ENCODE data around the gene CCDC141. TPM values are rescaled to one million over a fixed set of nuclear protein-coding genes. Genes with fewer than 3 reads are reported as not detected.

The CCDC141 gene
- total and polyA plus RNA-seq, 12 donors = 5.2 to 379 (median 224) TPM

DNA sequence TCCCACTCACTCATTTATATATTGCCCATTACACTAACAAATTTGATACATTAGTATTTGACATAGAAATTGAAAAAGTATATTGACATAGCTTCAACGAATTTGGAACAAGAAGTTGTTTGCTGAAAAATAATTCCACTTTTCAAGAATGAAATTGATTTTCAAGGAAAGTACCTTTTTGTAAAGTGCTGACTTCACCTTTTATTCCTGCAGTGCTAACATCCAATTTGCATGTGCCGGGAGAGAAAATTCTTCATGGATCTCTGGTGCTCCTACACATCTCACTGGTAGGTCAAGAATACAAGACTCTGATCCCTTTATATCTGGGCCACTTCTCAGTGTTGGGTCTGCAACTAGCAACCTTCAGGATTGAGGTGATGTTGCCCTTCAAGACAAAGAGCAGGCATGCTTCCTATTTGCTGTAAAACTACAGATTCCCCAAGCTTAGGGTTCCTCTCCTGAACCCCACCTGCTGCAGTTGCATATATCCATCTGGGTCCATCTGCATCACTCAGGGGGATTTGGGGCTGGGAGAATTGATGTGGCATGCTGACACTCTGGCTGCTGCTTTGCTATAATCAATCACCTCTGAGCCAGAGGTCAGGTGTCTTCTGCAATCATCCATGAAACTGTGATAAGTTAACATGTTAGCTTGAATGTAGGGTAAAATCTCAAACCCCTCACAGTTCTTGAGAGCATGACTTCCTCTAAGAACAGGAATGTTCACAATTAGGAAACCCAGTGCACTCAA is 134.3 kb downstream of the CCDC141 start:
- Histone ChIP-seq H3K4me3 (no peak overlapping the region), H3K27me3 (no peaks in the 10 kb centered on the region), H3K36me3 (peaks cover 0 to 18% (median 0%) of the 10 kb centered on the region in 9 donors), H3K4me1 (peaks cover 0 to 25% (median 5%) of the 10 kb centered on the region in 9 donors), H3K27ac (no peak overlapping the region), H3K9me3 (no peaks in the 10 kb centered on the region)
- WGBS, 2 donors = 42 to 63% methylated on average over 2 of the region's 2 CpGs
- ATAC-seq (no peak), DNase-seq (no peak)
- TF ChIP-seq, protein P1, sequence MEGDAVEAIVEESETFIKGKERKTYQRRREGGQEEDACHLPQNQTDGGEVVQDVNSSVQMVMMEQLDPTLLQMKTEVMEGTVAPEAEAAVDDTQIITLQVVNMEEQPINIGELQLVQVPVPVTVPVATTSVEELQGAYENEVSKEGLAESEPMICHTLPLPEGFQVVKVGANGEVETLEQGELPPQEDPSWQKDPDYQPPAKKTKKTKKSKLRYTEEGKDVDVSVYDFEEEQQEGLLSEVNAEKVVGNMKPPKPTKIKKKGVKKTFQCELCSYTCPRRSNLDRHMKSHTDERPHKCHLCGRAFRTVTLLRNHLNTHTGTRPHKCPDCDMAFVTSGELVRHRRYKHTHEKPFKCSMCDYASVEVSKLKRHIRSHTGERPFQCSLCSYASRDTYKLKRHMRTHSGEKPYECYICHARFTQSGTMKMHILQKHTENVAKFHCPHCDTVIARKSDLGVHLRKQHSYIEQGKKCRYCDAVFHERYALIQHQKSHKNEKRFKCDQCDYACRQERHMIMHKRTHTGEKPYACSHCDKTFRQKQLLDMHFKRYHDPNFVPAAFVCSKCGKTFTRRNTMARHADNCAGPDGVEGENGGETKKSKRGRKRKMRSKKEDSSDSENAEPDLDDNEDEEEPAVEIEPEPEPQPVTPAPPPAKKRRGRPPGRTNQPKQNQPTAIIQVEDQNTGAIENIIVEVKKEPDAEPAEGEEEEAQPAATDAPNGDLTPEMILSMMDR (IDR thresholded peaks at IDR 0.05) = no peak
- intact Hi-C loops (cut with DNase I) = loop anchor here in 5 of 10 donors (2.0 to 10.0 kb wide), 3 partner anchors 119 to 209 kb away; no protein-coding TSS in a partner anchor

DNA sequence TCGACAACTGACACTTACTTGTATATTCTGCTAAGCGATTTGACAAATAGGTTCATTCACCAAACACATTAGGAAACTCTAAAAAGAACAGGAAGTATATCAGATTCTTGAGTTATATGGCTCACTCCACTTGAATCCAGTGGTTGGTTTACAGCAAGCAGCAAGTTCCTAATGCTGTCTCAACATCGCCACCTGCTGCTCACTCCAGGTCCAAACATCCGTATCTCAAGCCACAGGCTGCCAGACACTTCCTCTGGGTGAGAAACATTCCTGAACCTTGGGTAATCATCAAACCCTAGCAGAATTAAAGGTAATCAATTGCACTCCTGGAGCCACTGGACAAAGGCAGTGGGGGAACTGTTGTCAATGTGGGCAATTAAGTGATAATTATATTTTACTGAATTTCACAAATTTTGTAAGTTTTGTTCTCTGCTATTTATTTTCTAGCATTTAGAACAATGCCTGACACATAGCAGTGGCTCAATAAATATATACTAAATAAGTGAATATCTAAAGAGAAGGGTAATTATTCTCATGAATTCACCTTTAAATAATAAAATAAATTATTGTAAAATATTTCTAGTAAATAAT is 135.6 kb downstream of the CCDC141 start:
- Histone ChIP-seq H3K27ac (no peak overlapping the region), H3K4me1 (peaks cover 0 to 25% (median 7%) of the 10 kb centered on the region in 9 donors), H3K9me3 (no peaks in the 10 kb centered on the region), H3K27me3 (no peaks in the 10 kb centered on the region), H3K36me3 (peaks cover 0 to 18% (median 0%) of the 10 kb centered on the region in 9 donors), H3K4me3 (no peak overlapping the region)
- DNase-seq = peak; percentile 79 to 84
- intact Hi-C loops (cut with DNase I) = loop anchor here (1.0 to 10.0 kb wide), 6 partner anchors 42 to 210 kb away; no protein-coding TSS in a partner anchor
- peak; percentile 68 to 94 (median 82) for ATAC-seq
- WGBS, 2 donors = 24 to 26% methylated on average over 4 of the region's 4 CpGs
- TF ChIP-seq, protein P1 (IDR thresholded peaks at IDR 0.05) = peak; percentile 67 to 93 (median 91)

DNA sequence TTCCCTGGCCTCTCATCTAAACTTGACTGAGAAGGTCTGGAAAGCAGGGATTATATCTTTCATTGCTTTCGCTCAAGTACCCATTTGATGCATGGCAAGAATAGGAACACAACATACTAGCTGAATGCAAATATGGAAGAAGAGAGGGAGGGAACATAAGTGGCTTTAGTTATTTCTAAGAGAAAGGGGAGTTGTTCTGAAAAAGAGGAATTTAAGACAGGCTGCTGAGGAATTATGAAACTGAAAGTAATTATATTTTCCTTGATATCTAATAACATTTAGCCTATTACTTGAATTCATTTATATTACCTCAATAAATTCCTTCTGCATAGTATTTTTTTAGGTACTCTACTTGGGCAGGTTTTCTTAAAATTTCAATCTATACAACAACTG is 136.9 kb downstream of the CCDC141 start:
- Histone ChIP-seq H3K9me3 (no peaks in the 10 kb centered on the region), H3K4me3 (no peak overlapping the region), H3K27ac (no peak overlapping the region), H3K27me3 (no peaks in the 10 kb centered on the region), H3K4me1 (peaks cover 0 to 28% (median 7%) of the 10 kb centered on the region in 9 donors), H3K36me3 (peaks cover 0 to 14% (median 0%) of the 10 kb centered on the region in 9 donors)
- DNase-seq (no peak), ATAC-seq (no peak)
- WGBS, 2 donors = 90 to 95% methylated on average over 1 of the region's 1 CpG
- TF ChIP-seq, protein P1 (IDR thresholded peaks at IDR 0.05) = no peak
- intact Hi-C loops (cut with DNase I) = loop anchor here in 5 of 10 donors (5.0 to 10.0 kb wide), 4 partner anchors 41 to 212 kb away; no protein-coding TSS in a partner anchor

DNA sequence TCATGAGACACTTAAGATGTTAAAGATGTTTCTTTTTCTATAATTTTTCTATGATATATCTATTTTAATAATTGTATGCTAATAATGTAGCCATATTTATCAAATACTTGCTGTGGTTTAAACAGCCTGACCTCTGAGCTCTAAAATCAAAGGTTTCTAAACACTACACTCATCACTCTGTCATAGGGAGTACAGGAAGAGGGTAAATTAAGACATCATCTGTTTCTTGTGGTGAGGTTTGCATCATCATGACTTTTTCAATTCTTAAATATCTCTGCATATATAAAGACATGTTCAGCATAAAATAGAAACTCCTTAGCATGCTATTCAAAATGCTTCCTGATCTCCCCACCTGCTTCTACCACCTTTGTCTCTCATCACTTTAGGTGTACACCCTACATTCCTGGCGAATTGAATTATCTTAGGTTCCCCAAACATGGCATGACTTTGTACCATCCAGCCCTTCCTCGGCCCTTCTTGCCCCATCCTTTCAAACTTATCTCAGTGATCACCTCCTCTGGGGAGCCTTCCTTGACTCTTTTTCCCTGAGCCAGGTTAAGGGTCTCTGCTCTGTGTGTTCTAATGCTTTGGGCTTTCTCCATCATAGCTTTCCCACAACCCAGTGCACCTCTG is 137.4 kb downstream of the CCDC141 start:
- Histone ChIP-seq H3K36me3 (peaks cover 0 to 9% (median 0%) of the 10 kb centered on the region in 9 donors), H3K4me1 (peaks cover 0 to 28% (median 7%) of the 10 kb centered on the region in 9 donors)
- 94 to 98% methylated on average over 2 of the region's 2 CpGs for WGBS, 2 donors

More for the DNA sequence above, 137.4 kb downstream of the CCDC141 start:
- H3K9me3 ChIP-seq = no peaks in the 10 kb centered on the region
- intact Hi-C loops (cut with DNase I) = loop anchor here in 5 of 10 donors (5.0 to 10.0 kb wide), 4 partner anchors 40 to 212 kb away; no protein-coding TSS in a partner anchor
- no peak overlapping the region for H3K4me3 ChIP-seq
- H3K27me3 ChIP-seq = no peaks in the 10 kb centered on the region
- no peak overlapping the region for H3K27ac ChIP-seq
- no peak for DNase-seq
- ATAC-seq = no peak
- TF ChIP-seq, protein P1 (IDR thresholded peaks at IDR 0.05) = no peak
